GM21381 (cell line): ENCODE results near the gene ATP7B.
"Not testable (repeated sequence)": the region's sequence is repeated elsewhere in the genome, so short reads cannot be mapped to it uniquely, and the experiment has no call there.

Experiments used
- ATAC-seq: cut with Tn5 transposase; IDR thresholded peaks from one replicate; pipeline ENCODE4 v1.9.1; 2021; ENCODE audit warnings: mild to moderate bottlenecking, moderate library complexity; ENCODE audit not compliant: unreplicated experiment

The ATP7B gene

DNA sequence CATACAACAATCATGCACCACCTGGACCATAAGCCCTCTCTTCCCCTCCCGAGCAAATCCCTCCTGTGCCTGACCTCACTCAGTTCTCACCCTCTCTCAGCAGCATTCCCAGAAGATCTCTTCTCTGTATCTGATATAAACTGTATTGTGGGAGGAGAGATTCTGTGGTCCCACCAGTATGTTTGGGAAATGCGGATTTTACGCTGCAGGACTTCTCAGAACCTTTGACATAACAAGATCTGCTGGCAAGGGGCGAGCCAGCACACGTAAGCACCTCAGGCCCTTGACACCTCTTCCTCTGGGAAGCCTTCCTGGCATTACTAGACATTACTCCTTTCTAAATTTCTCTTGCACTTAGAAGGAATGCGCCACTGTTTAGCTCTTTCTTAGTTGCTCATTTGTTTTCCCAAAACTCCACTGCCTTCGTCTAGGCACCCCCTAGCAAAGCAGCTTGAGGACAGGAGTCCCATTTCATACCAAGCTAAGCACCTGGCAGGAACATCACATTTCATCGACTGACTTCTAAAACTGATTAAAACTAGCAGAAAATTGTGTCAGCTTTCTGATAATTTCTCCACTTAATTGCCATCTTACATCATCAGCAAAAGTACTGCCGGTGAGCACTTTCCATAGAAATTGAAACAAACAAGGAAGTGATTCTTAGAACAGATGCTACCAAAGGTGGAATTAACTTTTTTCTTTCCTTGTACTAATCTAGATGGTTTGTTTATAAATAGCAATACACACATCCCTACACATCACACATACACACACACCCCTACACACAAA is 86.3 kb downstream of the ATP7B start:
- ATAC-seq = no peak

- no peak for ATAC-seq
Observed at GRCh38 chr13:51923983-51924539, 87.2 kb downstream of the ATP7B start.

- ATAC-seq = no peak
Observed at GRCh38 chr13:51922771-51923480, 88.3 kb downstream of the ATP7B start.

DNA sequence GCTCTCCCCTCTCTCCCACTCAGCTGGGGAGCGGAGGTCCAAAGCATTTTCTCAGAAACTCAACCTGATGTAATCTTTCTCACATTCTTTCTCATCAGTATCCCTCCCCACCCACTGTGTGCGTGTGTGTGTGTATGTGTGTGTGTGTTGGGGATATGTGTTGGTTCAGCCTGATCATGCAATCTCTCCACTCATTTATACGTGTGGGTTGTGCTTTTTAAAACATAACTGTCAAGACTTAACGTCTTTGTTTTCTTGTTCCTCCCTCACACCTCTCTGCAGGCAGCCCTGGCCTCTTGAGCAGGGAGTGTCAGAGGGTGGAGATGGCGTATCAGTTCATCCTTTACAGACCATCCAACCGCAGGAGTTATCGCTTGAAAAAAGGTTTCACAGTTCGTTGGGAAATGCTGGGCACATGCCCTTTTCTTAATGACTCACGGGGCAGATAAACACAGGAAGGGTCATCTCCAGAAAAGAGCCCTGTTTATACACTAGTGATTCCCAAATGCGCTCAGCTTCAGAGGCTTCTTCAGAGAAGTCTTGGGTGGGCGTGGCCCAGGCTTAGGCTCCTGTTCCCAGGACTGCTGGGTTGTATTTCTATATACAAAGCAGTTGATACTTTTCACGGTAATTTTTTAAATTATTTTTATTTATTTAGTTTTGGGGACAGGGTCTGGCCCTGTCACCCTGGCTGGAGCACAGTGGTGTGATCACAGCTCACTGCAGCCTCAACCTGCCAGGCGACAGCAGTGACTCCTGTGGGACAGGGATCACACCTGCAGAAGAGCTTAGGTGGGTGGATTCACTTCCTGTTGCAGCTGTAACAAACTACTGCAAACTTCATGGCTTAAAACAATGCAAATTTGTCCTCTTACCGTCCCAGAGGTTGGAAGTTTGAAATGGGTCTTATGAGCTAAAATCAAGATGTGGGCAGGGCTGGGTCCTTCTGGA is 89.2 kb downstream of the ATP7B start:
- ATAC-seq = no peak

GRCh38 chr13:51920786-51921185 is 90.5 kb downstream of the ATP7B start:
- ATAC-seq = no peak

GRCh38 chr13:51920267-51920666 is 91.0 kb downstream of the ATP7B start:
- no peak for ATAC-seq

- no peak for ATAC-seq
Observed at GRCh38 chr13:51919531-51919930, 91.7 kb downstream of the ATP7B start.

DNA sequence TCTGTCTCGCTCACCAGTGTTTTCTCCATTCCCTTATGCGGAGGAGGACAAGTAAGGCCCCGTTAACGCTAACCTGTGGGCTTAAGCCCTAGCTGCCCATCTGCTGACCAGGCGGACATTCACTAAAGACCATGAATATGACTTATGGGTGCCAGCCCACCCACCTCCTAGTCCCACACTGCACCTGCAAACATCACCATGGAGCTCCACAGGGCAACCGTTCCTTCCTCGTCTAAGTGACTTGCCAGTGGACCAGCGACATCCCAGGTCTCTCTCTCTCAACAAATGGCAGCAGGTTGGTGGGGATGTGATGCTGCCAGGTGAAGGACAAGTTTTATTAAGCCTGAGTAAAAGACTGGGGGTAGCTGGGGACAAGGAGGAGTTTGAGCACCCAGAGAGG is 94.3 kb downstream of the ATP7B start:
- ATAC-seq = no peak

DNA sequence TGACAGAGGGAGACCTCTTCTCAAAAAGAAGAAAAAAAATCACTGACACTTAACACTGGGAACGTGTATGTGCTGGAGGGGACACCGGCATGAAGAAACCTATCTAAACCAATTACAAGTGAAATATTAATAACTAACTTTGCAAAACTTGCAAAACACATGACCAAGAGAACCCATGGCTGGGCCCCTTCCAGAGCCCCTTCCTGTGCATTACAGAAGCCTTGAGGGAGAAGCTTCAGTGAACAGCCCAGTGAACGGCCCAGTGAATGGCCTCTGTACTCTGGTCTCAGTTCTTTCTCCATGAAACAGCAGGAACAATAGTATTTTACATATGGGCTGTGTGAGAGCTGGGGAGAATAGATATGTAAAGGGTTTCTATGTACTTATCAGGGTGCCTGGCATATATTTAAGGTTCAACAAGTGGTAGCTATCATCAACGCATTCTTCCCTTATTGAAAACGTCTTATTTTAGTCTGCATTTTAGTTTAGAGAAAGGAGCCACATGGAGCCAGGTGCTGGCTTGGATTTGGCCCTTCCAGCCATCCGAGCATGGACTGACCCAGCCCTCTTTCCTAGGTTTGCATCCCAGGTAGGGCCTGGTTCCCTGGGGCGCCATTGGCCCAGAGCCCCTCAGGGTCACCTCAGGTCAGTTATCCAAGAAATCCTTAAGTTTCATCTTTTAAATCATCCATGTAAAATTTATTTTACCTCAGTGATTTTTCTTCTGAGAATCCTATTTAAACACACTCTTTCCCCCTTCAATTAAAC is 95.0 kb downstream of the ATP7B start:
- ATAC-seq = no peak

GRCh38 chr13:51914137-51914493 is 97.1 kb downstream of the ATP7B start:
- no peak for ATAC-seq

DNA sequence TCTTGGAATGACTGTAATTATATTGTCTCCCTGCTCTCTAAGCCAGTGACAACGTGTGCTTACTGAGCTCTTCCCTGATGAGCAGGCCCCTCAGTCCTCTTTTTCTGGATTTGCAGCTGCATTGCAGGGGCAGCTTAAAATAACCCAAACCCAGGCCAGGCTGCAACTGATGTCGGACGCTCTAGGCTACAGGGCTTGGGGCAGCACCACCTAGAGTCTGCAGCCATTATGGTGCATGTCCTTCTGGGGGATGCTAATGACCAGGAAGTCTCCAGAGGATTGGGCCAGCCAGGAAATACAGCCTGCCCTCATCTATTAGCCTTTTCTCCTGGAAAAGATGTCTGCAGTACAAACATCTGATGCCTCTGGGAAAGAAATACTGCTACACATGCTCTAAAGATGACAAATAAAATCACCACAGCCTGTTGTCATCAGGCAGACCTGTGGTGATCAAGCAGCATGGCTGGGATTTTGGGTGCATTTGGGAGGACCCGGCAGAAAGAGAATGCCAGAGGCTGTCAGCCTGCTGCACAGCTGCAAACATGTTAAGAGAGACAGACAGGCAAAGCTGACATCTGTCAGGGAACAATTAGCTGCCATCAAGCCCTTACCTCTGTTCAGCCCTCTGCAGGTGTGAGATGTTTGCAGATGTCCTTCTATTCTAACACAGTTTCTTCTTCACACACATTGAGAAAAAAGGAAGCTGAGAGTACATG is 97.7 kb downstream of the ATP7B start:
- no peak for ATAC-seq

GRCh38 chr13:51912511-51913225 is 98.6 kb downstream of the ATP7B start:
- ATAC-seq = no peak

- ATAC-seq = no peak
Observed at GRCh38 chr13:51912091-51912490, 99.2 kb downstream of the ATP7B start.

DNA sequence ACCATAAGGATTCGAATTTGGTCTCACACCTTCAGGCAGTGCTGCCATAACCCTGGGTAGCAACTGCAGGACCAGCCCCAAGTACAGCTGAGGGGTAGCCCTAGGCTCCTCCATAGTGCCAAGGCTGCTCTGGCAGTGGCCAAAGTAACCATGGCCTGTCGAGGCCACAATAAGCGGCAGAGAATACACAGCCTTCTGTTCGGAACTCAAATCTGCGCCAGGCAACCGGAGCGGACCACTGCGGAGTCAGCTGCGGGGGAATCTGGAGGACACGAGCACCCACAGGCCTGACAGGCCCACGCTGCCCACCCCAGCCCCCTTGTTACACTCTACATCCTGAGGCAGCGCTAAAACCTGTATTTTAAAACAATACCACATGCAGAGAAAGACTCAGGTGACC is 100.7 kb downstream of the ATP7B start:
- no peak for ATAC-seq

GRCh38 chr13:51909265-51909664 is 102.0 kb downstream of the ATP7B start:
- ATAC-seq = not testable (repeated sequence)

DNA sequence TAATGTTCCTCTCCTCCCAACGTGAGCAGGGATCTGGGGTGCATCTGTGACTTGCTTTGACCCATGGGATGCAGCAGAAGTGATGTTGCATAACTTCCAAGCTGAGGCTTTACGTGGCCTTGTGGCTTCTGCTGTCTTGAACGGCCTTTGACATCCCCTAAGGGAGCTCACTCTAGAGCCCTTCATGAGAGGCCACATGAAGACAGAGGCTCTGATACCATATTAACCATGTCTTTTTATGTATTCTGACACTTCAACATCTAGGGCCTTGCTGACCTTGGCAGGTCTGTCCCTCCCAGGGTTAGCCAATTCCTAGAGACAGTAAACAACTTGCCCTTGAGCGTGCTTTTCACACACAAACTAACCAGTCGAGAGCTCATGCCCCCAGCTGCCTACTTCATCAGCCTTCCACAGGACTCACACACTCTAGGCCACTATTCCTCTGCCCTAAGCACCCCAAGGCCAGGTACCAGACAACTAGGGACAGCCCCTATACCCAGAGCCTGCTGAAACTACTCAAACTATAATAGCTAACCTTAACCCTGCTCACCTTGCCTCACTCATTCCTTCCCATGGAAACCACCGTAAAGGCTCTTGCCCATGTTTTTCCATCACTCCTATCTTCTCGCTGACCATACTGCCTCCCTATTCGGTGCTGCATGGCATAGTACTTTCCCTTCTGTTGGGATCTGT is 104.1 kb downstream of the ATP7B start:
- ATAC-seq = no peak

- no peak for ATAC-seq
Observed at GRCh38 chr13:51906581-51906980, 104.7 kb downstream of the ATP7B start.

DNA sequence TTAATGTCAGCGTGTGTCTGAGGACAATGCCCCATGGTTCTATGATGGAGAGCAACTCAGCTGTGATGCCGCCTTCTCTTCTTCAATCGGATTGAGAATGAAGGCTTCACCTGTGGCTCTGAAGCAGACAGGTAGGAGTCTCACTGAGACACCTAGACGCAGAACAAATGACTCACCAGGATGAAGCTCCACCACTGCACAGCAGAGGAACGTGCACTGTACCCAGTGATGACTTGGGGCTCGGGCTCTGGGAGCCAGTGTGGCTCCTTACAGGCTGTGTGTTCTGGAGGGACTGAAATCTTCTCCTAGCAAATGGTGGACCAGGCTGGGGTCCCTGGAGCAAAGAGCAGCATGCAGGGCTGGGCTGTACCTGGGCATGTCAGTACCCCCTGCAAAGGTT is 105.5 kb downstream of the ATP7B start:
- ATAC-seq = no peak
